HG03097 (cell line): ENCODE measurements around the gene BCL2.

ENCODE experiments used
- ATAC-seq: cut with Tn5 transposase; IDR thresholded peaks from one replicate; pipeline ENCODE4 v1.9.1; 2021; ENCODE audit not compliant: unreplicated experiment, low FRiP score

BCL2 gene

DNA sequence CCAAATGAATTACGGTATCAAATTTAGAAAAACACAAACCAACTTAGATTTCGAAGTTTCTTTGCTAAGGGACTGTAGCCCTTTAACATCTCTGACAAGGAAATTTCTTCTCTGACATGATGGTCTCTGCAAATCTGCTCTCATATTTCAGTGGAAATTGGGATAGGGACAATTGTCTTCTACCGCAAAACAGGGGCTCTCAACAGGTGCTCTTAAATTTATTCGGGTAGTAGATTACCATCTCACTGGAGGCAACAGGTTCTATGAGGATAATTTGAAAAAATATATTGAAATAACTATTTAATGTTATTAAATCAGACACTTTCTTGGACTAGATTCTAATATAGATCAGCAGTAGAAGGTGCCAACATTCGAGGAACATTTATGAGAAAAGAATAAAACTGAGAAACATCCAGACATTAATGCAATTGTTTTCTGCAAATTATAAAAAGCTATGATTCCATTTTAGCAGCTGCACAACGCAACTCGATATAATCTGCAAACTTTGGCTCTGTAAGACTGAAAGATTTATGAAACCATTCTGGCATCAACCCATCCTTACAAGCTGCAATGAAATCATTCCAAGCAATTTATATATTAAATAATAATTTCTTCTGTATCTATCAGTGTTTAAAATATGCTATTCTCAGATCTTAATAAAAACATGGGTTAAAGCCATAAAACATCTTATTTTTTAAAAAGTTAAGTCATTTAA, 10.0 kb upstream of the BCL2 start:
- no peak for ATAC-seq

DNA sequence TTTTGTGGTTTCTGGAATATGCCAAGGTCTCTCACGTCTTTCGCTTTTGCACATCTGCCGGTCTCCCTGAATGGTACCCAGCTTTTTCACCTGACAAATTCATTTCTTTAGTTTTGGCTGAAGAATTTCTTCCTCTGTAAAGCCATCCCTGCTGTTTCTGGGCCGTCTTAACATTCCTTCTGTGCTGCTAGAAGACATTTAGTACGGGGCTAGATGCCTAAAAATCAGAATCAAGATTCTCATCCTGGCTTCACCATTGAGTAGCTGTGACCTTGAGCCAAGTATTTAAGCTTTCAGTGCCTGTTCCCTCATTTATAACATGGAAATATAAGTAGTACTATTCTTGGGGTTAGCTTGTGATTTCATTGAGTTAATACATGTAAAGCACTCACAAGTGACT, 6.4 kb upstream of the BCL2 start:
- ATAC-seq, result no peak

DNA sequence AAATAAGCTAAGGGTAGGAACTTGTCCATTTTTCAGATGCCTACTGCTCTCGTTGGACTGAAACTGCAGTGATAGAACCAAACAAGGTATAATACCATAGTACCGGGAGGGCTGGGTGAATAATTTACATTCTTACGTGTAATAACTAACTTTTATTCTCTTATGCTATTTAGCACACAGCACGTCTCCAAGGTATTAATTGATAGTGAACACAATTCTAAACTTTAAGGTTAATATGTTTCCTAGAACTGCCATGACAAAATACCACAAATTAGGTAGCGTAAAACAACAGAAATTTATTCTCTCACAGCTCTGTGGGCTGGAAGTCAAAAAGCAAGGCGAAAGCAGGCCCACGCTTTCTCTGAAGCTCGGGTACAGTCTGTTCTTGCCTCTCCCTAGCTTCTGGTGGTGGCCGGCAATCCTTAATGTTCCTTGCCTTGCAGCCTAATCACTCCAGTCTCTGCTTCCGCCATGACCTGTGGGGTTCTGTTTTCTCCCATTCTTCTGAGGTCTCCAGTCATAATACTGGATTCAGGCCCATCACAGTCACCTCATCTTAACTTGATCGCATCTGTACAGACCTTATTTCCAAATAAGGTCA, 5.6 kb upstream of the BCL2 start:
- no peak for ATAC-seq

DNA sequence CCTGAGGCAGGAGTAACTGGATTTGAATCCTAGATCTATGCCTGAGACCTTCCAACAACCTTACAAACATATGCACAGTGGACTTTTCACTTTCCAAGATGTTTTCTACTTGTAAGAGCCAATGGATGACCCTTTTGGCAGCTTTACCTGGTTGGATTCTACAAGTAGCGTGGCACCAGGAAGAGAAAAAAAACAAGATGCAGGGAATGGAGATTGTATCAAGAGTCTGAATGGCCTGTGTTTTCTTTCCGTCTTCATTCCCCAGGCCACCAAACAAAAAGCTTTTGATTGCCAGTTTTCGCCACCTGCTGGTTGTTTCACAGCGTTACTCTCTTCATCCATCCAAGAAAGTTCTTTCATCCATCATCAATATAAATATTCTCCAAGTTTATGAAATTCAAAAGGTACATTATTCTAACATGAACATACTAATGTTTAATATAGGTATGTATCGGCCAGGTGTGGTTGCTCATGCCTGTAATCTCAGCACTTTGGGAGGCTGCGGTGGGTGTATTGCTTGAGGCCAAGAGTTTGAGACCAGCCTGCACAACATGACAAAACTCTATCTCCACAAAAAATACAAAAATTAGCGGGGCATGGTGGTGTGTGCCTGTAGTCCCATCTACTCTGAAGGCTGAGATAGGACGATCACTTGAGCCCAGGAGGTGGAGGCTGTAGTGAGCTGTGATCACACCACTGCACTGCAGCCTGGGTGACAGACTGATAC, 3.5 kb upstream of the BCL2 start:
- ATAC-seq, result no peak

DNA sequence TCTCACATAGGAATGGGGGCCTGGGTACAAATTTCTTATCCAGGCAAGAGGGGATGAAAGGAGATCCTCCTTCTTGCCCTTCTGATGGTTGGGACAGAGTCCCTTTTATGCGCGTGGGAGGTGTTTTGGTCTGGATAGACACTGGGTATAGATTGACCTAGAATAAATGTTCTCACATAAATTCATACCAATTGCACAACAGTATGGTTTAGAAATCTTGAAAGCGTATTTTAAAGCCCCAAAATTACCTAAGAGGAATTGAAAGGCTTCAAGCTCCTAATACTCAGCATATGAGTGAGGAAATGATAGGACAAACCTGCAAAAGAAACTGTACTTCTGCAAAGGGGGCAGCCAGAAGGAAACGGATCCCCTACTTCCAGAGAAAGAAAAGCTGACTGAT, 2.6 kb upstream of the BCL2 start:
- no peak for ATAC-seq

DNA sequence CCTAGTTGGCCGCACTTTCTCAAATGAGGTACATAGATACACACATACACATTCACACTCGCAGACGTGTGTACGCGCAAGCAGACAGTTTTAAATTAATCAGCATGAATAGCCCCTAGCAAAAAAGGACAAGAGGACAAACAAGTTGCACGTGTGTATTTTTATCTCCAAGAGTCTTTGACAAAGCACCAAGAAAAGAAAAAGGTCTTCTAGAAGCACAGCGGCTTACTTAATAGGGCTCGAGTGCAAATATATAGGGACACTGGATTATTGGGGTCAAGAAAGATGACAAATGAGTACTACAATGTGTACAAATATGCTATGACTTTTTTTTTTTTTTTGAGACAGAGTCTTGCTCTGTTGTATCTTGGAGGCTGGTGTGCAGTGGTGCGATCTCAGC, 1.7 kb upstream of the BCL2 start:
- ATAC-seq, result no peak

DNA sequence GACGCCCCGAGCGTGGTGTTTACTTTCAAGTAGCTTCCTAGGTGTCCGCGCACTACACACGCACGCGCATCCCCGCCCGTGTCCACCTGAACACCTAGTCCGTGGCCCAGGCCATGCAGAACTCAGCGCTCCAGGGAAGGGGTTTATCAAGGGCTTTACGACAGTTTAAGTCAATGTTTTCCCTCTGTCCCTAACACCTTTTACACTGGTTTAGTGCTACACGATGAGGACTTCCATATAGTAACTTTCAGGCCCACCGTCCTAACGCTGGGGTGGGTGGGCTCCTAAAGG, 1.4 kb upstream of the BCL2 start:
- no peak for ATAC-seq

DNA sequence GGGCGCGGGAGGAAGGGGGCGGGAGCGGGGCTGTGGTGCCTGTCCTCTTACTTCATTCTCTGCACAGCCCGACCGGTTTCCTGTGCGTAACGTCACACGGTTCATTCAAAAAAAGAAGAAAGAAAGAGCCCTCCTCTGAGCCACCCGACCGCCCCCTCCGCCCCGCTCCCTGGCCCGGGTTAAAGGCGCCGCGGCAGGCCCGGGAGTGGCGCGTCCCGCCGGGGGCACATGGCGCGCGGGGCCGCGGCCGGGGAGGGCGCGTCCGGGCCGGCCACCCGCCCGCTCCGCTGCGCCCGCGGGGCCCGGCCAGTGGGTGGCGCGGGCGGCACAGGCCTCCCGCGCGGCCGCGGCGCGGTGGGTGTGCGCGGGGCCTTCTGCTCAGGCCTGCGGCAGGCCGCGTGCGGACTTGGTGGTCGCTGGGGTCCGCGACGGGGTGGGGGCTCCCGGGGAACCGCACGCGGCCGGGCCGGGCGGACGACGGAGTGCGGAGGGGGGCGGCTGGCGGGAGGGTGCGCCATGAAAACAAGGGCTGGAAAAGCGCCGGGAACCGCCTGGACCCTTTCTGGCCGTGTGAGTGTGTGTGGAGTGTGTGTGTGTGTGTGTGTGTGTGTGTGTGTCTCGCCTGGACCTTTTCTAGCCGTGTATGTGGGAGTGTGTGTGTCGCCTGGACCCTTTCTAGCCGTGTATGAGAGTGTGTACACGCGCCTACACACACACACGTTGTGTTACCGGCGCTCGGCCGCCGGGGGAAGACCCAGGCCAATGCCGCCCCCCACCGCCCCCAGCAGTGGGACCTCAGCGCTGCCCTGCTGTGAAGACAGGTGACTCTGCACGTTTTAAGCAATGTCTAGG, 780 bp upstream of the BCL2 start:
- peak; percentile 44 for ATAC-seq

DNA sequence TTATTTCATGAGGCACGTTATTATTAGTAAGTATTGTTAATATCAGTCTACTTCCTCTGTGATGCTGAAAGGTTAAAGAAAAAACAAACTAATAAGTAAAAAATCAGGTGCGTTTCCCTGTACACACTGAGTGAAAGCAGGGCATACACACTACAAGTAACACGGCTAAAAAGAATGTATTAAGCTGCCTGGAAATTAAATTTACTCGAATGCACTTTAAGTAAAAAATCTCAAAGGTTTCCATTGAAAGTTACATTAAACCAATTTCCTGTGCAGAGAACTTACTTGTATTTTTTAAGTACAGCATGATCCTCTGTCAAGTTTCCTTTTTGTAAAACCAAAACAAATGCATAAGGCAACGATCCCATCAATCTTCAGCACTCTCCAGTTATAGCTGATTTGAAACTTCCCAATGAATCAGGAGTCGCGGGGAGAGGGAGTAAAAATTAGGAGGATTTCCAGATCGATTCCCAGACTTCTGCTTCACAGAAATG, 633 bp downstream of the BCL2 start:
- no peak for ATAC-seq

DNA sequence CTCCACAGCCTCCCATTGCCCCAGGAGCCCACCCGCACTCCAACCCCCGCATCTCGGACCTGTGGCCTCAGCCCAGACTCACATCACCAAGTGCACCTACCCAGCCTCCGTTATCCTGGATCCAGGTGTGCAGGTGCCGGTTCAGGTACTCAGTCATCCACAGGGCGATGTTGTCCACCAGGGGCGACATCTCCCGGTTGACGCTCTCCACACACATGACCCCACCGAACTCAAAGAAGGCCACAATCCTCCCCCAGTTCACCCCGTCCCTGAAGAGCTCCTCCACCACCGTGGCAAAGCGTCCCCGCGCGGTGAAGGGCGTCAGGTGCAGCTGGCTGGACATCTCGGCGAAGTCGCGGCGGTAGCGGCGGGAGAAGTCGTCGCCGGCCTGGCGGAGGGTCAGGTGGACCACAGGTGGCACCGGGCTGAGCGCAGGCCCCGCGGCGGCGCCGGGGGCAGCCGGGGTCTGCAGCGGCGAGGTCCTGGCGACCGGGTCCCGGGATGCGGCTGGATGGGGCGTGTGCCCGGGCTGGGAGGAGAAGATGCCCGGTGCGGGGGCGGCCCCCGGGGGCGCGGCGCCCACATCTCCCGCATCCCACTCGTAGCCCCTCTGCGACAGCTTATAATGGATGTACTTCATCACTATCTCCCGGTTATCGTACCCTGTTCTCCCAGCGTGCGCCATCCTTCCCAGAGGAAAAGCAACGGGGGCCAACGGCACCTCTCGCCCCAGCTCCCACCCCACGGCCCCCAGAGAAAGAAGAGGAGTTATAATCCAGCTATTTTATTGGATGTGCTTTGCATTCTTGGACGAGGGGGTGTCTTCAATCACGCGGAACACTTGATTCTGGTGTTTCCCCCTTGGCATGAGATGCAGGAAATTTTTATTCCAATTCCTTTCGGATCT, 1.3 kb downstream of the BCL2 start:
- peak; percentile 47 for ATAC-seq

DNA sequence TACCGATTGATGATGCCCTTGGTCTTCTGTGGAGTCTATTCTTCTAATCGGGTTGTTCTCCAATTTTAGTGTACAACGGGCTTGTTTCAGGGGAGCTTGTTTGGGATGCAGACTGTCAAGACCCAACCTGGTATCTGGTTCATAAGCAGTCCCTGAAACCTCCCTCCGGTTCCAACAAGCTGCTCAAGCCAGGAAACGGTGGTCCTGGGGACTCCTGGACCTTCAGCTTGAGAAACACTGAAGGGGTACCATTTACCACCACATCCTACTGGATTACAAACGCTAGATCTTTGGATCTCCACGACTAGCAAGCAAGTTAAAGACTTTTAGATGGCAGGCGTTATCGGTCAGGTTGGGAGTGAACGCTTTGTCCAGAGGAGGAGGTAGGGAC, 2.0 kb downstream of the BCL2 start:
- no peak for ATAC-seq

DNA sequence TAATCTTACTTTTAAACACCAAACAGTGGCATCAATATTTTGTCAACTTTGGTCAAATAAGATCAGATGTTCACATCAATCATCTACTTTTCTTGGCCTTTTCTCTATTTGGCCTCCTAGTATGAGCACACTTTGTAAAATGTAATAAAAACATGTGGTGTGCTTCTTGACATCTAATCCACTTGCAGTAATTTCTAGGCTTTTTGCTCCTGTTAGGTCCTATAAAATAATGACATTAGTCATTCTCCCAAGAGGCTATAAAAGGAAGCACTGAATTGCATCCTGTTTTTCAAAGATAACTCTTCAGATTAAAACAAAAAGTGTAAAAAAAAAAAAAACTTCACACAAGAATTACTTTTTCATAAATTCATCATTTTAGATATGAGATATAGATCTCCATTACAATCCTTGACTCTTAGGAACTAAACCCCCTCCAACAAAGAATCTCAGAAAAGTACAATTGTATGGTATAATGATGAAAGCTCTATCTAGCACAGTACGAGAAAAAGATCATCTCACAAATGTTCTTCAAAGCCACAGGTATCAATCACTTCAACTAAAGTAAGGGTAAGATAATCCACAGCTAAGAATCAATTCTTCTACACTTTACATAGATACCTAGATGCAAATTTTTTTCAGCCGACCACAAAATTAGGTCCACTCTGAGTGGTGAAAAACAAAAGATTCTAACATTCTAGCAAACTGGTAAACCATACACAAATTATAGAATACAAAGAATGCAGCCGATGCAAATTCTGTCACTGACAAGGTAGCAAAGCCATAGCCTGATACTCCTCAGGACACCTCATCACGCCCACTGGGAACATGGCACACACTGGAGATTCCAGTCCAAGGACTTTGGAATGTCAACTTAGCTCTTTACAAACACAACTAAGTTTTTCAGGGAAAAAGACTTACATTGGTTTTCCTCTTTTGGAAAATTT, 2.7 kb downstream of the BCL2 start:
- no peak for ATAC-seq

DNA sequence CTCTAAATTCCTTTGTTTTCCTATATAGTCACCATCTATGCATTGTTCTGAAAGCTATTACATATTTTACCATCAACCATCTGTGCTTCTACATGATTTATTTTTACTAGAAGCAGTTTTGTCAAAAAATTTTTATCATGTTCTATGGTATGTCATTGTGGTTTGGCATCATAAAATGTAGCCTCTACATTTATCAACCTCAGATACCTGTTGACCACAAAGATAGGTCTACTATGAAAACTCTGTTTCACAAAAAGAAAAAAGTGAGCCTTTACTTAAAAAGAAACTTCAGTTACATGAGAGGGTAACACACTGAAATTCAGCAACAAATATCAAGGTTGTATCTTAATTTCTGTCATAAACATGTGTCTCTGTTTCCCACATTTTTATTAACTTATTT, 3.7 kb downstream of the BCL2 start:
- ATAC-seq, result no peak

DNA sequence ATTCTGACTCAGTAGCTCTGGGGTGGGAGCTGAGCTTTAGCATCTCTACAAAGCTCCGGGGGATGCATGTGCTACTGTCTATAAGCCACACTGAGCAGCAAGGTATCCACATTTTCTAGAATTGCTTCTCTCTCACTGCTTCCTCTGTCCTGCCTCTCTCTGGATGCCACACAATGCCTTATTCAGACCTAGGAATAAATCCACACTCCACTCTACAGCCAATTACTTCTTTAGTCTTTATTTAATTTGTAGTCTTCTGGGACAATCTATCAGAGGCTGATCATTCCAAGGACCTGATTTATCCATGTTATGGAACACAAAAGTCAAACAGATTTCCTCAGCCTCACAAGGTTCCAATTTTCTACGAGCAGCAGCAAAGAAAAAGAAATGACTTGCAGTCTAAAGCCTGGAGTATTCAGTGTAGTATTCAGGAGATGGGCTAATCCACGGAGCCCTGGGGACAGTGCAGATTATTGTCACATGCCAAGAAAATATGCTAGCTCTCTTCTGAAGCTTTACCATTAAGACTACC, 4.4 kb downstream of the BCL2 start:
- no peak for ATAC-seq

DNA sequence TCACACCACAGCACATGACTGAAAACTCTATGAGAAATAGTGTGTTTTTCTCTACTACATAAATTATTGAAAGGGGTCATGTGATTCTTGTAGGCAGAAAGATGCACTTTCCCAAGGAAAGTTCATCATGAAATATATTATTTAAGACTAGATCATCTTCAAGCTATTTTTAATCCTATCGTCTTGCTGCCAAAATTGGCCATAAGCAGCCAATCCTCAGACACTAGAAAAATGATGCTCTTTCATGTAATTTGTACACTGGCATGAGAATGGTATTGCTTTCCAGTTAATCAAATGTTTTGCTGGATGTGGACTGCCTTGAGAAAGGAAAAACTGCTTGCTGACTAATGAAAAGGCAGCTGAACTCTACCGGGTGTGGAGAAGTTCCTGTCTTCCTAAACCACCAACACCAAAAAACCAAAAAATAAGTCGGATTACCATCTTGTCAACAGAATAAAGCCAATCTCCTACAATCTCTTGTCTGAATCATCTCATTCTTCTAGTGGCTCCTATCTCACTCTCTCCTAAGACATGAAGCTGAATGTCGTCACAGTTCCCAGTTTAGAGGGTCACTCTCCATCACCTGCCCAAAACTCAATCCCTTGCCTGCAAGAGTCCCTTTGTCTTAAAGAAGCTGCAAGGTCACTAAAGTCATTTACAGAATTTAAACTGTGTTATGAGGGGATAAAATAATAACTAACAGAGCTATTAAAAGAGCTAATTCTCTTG, 5.3 kb downstream of the BCL2 start:
- ATAC-seq, result no peak

DNA sequence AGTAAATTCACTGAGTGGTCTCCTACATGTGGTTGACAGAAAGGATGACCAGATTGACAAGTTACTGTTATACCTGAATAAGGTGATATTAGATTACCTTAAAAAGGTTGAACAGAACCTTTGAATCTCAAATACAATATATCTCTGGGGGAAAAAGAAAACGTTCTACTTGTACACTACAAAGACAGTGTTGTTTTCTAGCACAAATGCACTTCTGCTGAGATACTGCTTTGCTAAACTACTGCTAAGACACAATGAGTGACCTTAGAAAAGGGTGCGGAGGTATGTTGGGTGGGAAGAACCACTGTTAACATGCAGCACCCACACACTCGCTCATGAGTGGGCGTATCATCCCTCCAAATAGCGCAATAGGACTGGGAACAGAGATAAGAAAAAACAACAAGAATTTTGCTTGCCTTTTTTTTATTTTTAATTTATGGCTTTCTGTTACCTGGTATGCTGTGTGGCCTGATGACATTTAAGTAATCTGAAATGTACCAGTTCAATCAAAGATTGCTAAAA, 6.1 kb downstream of the BCL2 start:
- ATAC-seq, result no peak

DNA sequence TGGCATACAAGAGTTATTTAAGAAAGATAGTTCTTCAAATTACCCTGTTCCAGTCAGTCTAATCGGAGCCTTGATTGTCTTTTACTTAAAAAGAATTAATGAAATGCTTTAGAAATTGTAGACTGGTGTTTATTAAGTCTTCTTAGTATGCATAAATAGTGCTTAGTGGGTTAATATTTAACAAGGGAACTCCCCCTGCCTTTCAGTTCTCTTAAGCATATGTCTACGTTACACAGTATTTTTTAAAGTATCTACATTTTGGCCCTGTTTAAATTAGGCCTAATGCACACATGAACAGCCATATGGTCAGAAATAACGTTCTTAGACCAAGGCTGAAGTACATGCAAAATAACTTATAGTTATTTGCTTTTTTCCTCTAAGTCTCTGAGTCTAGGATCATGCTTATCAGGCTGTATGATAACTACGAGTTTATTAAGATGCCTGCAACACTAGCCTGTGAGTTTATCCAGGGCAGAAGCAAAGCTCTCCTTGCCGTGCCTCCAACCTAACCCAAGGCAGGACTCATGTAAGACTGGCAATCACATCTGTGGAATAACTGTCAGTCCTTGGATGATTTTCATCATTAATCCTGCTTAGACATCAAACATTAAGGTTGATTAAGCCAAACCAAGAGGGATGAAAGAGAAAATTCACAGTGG, 6.7 kb downstream of the BCL2 start:
- ATAC-seq, result peak; percentile 30
